Keratinocyte (primary cell): ENCODE data around the gene MACF1. TPM values are rescaled to one million over a fixed set of nuclear protein-coding genes. Genes with fewer than 3 reads are reported as not detected.
"Not testable (repeated sequence)": the region's sequence is repeated elsewhere in the genome, so short reads cannot be mapped to it uniquely, and the experiment has no call there.

ENCODE experiments used
- DNase-seq: peaks from one replicate; pipeline ENCODE4 v3.0.0-alpha.2; 2011; ENCODE audit warnings: low read depth, missing footprints, low spot score
- FAIRE-seq: peaks from 2 replicates; lab custom pipeline; 2011; peaks lifted over from hg19 to GRCh38; lab: Jason Lieb, UNC
- H2AFZ ChIP-seq: 2 replicates; pipeline ENCODE4 v1.6.0; 2012; ENCODE audit warnings: low read length, control low read depth, inconsistent platforms; ENCODE audit not compliant: control insufficient read depth
- H3K27ac ChIP-seq: 2 replicates; pipeline ENCODE4 v1.5.1; 2011; ENCODE audit warnings: low read length; ENCODE audit not compliant: control insufficient read depth, insufficient read depth
- H3K27me3 ChIP-seq: 3 replicates; pipeline ENCODE4 v1.6.0; 2011; ENCODE audit warnings: low read length; ENCODE audit not compliant: control insufficient read depth, insufficient read depth; ENCODE audit errors: extremely low read depth
- H3K36me3 ChIP-seq, 2 experiments: 2 replicates in 1 of 2; 3 replicates in 1 of 2; pipeline ENCODE4 v1.5.1; 2011; ENCODE audit warnings: low read length in 2 of 2, mild to moderate bottlenecking in 1 of 2; ENCODE audit not compliant: control insufficient read depth in 2 of 2, insufficient read depth in 2 of 2; ENCODE audit errors: extremely low read depth in 1 of 2
- H3K4me1 ChIP-seq: 3 replicates; pipeline ENCODE4 v1.5.1; 2011; ENCODE audit warnings: low read length; ENCODE audit not compliant: control insufficient read depth, insufficient read depth; ENCODE audit errors: extremely low read depth
- H3K4me2 ChIP-seq: 3 replicates; pipeline ENCODE4 v1.6.0; 2011; ENCODE audit warnings: low read depth, low read length; ENCODE audit not compliant: control insufficient read depth, insufficient read depth; ENCODE audit errors: extremely low read depth
- H3K4me3 ChIP-seq, 3 experiments: fragments of 200-600 bp in 1 of 3; sonication (generic) in 1 of 3; 2 replicates in 2 of 3; 3 replicates in 1 of 3; pipeline ENCODE4 v1.5.1; 2011 to 2016; ENCODE audit warnings: low read length in 3 of 3, mild to moderate bottlenecking in 3 of 3, control low read depth in 2 of 3, inconsistent platforms in 1 of 3, low read depth in 1 of 3, mixed read lengths in 1 of 3, mixed run types in 1 of 3, moderate library complexity in 1 of 3; ENCODE audit not compliant: control insufficient read depth in 2 of 3, insufficient read depth in 2 of 3; ENCODE audit errors: extremely low read depth in 1 of 3
- H3K79me2 ChIP-seq: 2 replicates; pipeline ENCODE4 v1.6.0; 2012; ENCODE audit warnings: low read length; ENCODE audit not compliant: control insufficient read depth, insufficient read depth
- H3K9ac ChIP-seq: 3 replicates; pipeline ENCODE4 v1.6.0; 2011; ENCODE audit warnings: low read length; ENCODE audit not compliant: control insufficient read depth, insufficient read depth; ENCODE audit errors: extremely low read depth
- H3K9me1 ChIP-seq: 3 replicates; pipeline ENCODE4 v1.6.0; 2011; ENCODE audit warnings: low read length; ENCODE audit not compliant: control insufficient read depth, insufficient read depth; ENCODE audit errors: extremely low read depth
- H3K9me3 ChIP-seq: 2 replicates; pipeline ENCODE4 v1.5.1; 2012; ENCODE audit warnings: low read depth, low read length; ENCODE audit not compliant: control insufficient read depth
- H4K20me1 ChIP-seq: 3 replicates; pipeline ENCODE4 v1.6.0; 2011; ENCODE audit warnings: low read length; ENCODE audit not compliant: control insufficient read depth, insufficient read depth; ENCODE audit errors: extremely low read depth
- EZH2 ChIP-seq: IDR thresholded peaks from one replicate; pipeline ENCODE4 v1.6.1; 2012; ENCODE audit warnings: inconsistent platforms, mild to moderate bottlenecking, low read length, moderate library complexity
- dilution Hi-C: fragments of 300-500 bp; cut with MboI; formaldehyde crosslinking; loops from one replicate; pipeline ENCODE4 v1.7.0; 2020; ENCODE audit warnings: low sequenced_read_pairs; ENCODE audit not compliant: extremely low pct_ligation_motif_present
- polyA plus RNA-seq, 5 experiments: library from polyadenylated mRNA; depleted of rRNA in 3 of 5; stranded (reverse) in 3 of 5; stranded (forward) in 1 of 5; unstranded in 1 of 5; fragments of >200 nt; gene quantifications; 1 replicate in 1 of 5; 2 replicates in 3 of 5; 3 replicates in 1 of 5; pipeline versions ENCODE4 v1.2.1 to v1.2.3, GENCODE V29; 2011 to 2012; ENCODE audit warnings: missing spikeins in 2 of 5, low read depth in 1 of 5, low replicate concordance in 1 of 5

The MACF1 gene
- polyA plus RNA-seq, 1 donor (not counting 4 experiments of a cell fraction or from before 2014, with no cell fraction given), result 111 TPM

GRCh38 chr1:39509360-39510009, 305.0 kb downstream of the MACF1 start:
- TF ChIP-seq EZH2, result no peak
- no peaks in the 10 kb centered on the region for H3K36me3 ChIP-seq
- H3K4me3 ChIP-seq, result no peak overlapping the region
- H3K4me1 ChIP-seq, result no peaks in the 10 kb centered on the region
- no peaks in the 10 kb centered on the region for H4K20me1 ChIP-seq
- no peak overlapping the region for H3K4me2 ChIP-seq
- H3K27ac ChIP-seq, result no peak overlapping the region
- no peaks in the 10 kb centered on the region for H3K9me1 ChIP-seq
- FAIRE-seq (no peak), DNase-seq (no peak)
- H3K9me3 ChIP-seq, result no peaks in the 10 kb centered on the region
- dilution Hi-C loops, result no loop called here
- no peaks in the 10 kb centered on the region for H3K79me2 ChIP-seq
- no peak overlapping the region for H3K9ac ChIP-seq
- H3K27me3 ChIP-seq, result peaks cover 10% of the 10 kb centered on the region
- H2AFZ ChIP-seq, result no peak overlapping the region

GRCh38 chr1:39510570-39511186, 306.2 kb downstream of the MACF1 start:
- H3K36me3 ChIP-seq, H3K9me3 ChIP-seq, H4K20me1 ChIP-seq, H3K27ac ChIP-seq, H3K4me1 ChIP-seq, H3K79me2 ChIP-seq, H2AFZ ChIP-seq, FAIRE-seq, H3K27me3 ChIP-seq, dilution Hi-C loops, H3K4me2 ChIP-seq, H3K4me3 ChIP-seq, H3K9ac ChIP-seq, DNase-seq, H3K9me1 ChIP-seq: not testable (repeated sequence)

- H3K79me2 ChIP-seq, H2AFZ ChIP-seq, H3K4me3 ChIP-seq, H3K9me1 ChIP-seq, H3K4me1 ChIP-seq, H3K4me2 ChIP-seq, H3K9ac ChIP-seq, FAIRE-seq, H3K27ac ChIP-seq, DNase-seq, H4K20me1 ChIP-seq, H3K27me3 ChIP-seq, H3K36me3 ChIP-seq, dilution Hi-C loops, H3K9me3 ChIP-seq: not testable (repeated sequence)
Measured at GRCh38 chr1:39511477-39511876, 307.0 kb downstream of the MACF1 start.

- H4K20me1 ChIP-seq, H3K9me3 ChIP-seq, H3K27me3 ChIP-seq, H3K4me1 ChIP-seq, DNase-seq, H3K27ac ChIP-seq, dilution Hi-C loops, H3K79me2 ChIP-seq, H3K36me3 ChIP-seq, H3K9me1 ChIP-seq, H3K4me2 ChIP-seq, H3K9ac ChIP-seq, FAIRE-seq, H3K4me3 ChIP-seq, H2AFZ ChIP-seq: not testable (repeated sequence)
Measured at GRCh38 chr1:39512234-39512847, 307.8 kb downstream of the MACF1 start.
